HepG2 (cell line): ENCODE results near the gene UCK2. TPM values are rescaled to one million over a fixed set of nuclear protein-coding genes. Genes with fewer than 3 reads are reported as not detected.

Source experiments
- BHLHE40 ChIP-seq: IDR thresholded peaks from 2 replicates; pipeline ENCODE4 v1.6.1; 2011; ENCODE audit warnings: low read length, improper control_type of control experiment
- CREB1 ChIP-seq, 2 experiments: fragments of 450-650 bp in 1 of 2; IDR thresholded peaks; 2 replicates each; pipeline ENCODE4 v1.6.1; 2016 to 2017; ENCODE audit warnings: control low read depth in 1 of 2, mild to moderate bottlenecking in 1 of 2, missing compliant biosample characterization in 1 of 2, missing genetic modification characterization in 1 of 2
- FOXO1 ChIP-seq: sonication (generic); formaldehyde crosslinking; IDR thresholded peaks from 2 replicates; pipeline ENCODE4 v1.4.0; 2020; ENCODE audit warnings: missing genetic modification reagents
- HDAC6 ChIP-seq: fragments of 200-600 bp; sonication (generic); IDR thresholded peaks from 2 replicates; pipeline ENCODE4 v1.7.0; 2017; ENCODE audit warnings: mild to moderate bottlenecking, antibody characterized with exemption, low read length, low read depth
- JDP2 ChIP-seq: sonication (generic); formaldehyde crosslinking; IDR thresholded peaks from 2 replicates; pipeline ENCODE4 v1.8.1; 2022; ENCODE audit warnings: missing genetic modification reagents, borderline replicate concordance
- MED1 ChIP-seq: sonication (generic); formaldehyde crosslinking; IDR thresholded peaks from 2 replicates; pipeline ENCODE4 v1.4.0; 2020; ENCODE audit warnings: missing genetic modification reagents
- MEIS2 ChIP-seq: sonication (generic); formaldehyde crosslinking; IDR thresholded peaks from 2 replicates; pipeline ENCODE4 v1.9.0; 2021; ENCODE audit warnings: mild to moderate bottlenecking, missing genetic modification reagents
- NR3C1 ChIP-seq: sonication (generic); formaldehyde crosslinking; IDR thresholded peaks from 2 replicates; pipeline ENCODE4 v1.4.0; 2020; ENCODE audit warnings: missing genetic modification reagents
- POGZ ChIP-seq: sonication (generic); formaldehyde crosslinking; IDR thresholded peaks from 2 replicates; pipeline ENCODE4 v1.4.0; 2020; ENCODE audit warnings: mild to moderate bottlenecking, missing genetic modification reagents
- RBFOX2 ChIP-seq: fragments of 200-400 bp; formaldehyde crosslinking; IDR thresholded peaks from 2 replicates; pipeline ENCODE4 v1.6.1; 2017; ENCODE audit warnings: low read depth, mild to moderate bottlenecking, low read length
- SNRNP70 ChIP-seq: fragments of 200-400 bp; formaldehyde crosslinking; IDR thresholded peaks from 2 replicates; pipeline ENCODE4 v1.6.1; 2017; ENCODE audit warnings: mild to moderate bottlenecking, low read depth, low read length, moderate library complexity
- SRF ChIP-seq: IDR thresholded peaks from 2 replicates; pipeline ENCODE4 v1.6.1; 2011; ENCODE audit warnings: mild to moderate bottlenecking, low read depth, low read length, moderate library complexity
- TEAD3 ChIP-seq: optimal IDR thresholded peaks from 2 replicates; pipeline ENCODE3; 2016; ENCODE audit warnings: borderline replicate concordance
- ZFAT ChIP-seq: sonication (generic); formaldehyde crosslinking; conservative IDR thresholded peaks from 2 replicates; pipeline ENCODE4 v1.8.1; 2023; ENCODE audit warnings: missing genetic modification reagents, inconsistent platforms
- ZIK1 ChIP-seq: sonication (generic); formaldehyde crosslinking; IDR thresholded peaks from 2 replicates; pipeline ENCODE4 v1.5.0; 2020; ENCODE audit warnings: mild to moderate bottlenecking, low read depth, missing genetic modification reagents, borderline replicate concordance
- ZKSCAN5 ChIP-seq: sonication (generic); formaldehyde crosslinking; IDR thresholded peaks from 2 replicates; pipeline ENCODE4 v1.5.1; 2020; ENCODE audit warnings: mild to moderate bottlenecking, missing genetic modification reagents
- ZNF234 ChIP-seq: sonication (generic); formaldehyde crosslinking; conservative IDR thresholded peaks from 2 replicates; pipeline ENCODE4 v1.5.1; 2020; ENCODE audit warnings: mild to moderate bottlenecking, missing genetic modification reagents
- ZNF598 ChIP-seq: sonication (generic); formaldehyde crosslinking; IDR thresholded peaks from 2 replicates; pipeline ENCODE4 v1.5.1; 2020; ENCODE audit warnings: mild to moderate bottlenecking, missing genetic modification reagents, borderline replicate concordance
- ZNF749 ChIP-seq: sonication (generic); formaldehyde crosslinking; IDR thresholded peaks from 2 replicates; pipeline ENCODE4 v1.8.0; 2022; ENCODE audit warnings: mild to moderate bottlenecking, missing genetic modification reagents, moderate library complexity, borderline replicate concordance
- ZNF768 ChIP-seq: sonication (generic); formaldehyde crosslinking; IDR thresholded peaks from 2 replicates; pipeline ENCODE4 v1.4.0; 2020; ENCODE audit warnings: missing genetic modification reagents
- ZSCAN29 ChIP-seq: sonication (generic); formaldehyde crosslinking; conservative IDR thresholded peaks from 2 replicates; pipeline ENCODE4 v1.4.0; 2020; ENCODE audit warnings: mild to moderate bottlenecking, missing genetic modification reagents
- polyA plus RNA-seq, 8 experiments: library from polyadenylated mRNA; depleted of rRNA in 3 of 8; stranded (reverse) in 7 of 8; unstranded in 1 of 8; fragments of >200 nt; fragmentation: Illumina TruSeq in 4 of 8; extraction: Trizol in 4 of 8; gene quantifications; 2 replicates each; pipeline versions ENCODE4 v1.2.1 to v1.2.3, GENCODE V29; 2011 to 2016; ENCODE audit warnings: low read depth in 4 of 8, missing spikeins in 1 of 8, mixed read lengths in 1 of 8; ENCODE audit not compliant: insufficient read depth in 1 of 8
- total RNA-seq, 5 experiments: library from RNA; depleted of rRNA; stranded (reverse); fragments of >200 nt; fragmentation: Illumina TruSeq; extraction: Trizol; gene quantifications; 2 replicates each; pipeline ENCODE4 v1.2.3, GENCODE V29; 2016; ENCODE audit warnings: low read depth in 1 of 5
- TF ChIP-seq, protein P1 (sequence below): sonication (generic); formaldehyde crosslinking; IDR thresholded peaks from 2 replicates; pipeline ENCODE4 v1.4.0; 2020; ENCODE audit warnings: mild to moderate bottlenecking, missing genetic modification reagents
- TF ChIP-seq, protein P2 (sequence below): sonication (generic); formaldehyde crosslinking; IDR thresholded peaks from 2 replicates; pipeline ENCODE4 v1.4.0; 2020; ENCODE audit warnings: mild to moderate bottlenecking, missing genetic modification reagents
- TF ChIP-seq, protein P3 (sequence below): IDR thresholded peaks from 2 replicates; pipeline ENCODE4 v1.6.1; 2016; ENCODE audit warnings: missing genetic modification reagents, missing compliant biosample characterization
- TF ChIP-seq, protein P4 (sequence below): sonication (generic); formaldehyde crosslinking; IDR thresholded peaks from 2 replicates; pipeline ENCODE4 v1.8.0; 2022; ENCODE audit warnings: mild to moderate bottlenecking, missing genetic modification reagents, moderate library complexity

Gene UCK2
- total and polyA plus RNA-seq, 2 of the 13 experiments (the other 11 are each of a cell fraction or from before 2014, with no cell fraction given), result 64.3 to 78.0 TPM

DNA sequence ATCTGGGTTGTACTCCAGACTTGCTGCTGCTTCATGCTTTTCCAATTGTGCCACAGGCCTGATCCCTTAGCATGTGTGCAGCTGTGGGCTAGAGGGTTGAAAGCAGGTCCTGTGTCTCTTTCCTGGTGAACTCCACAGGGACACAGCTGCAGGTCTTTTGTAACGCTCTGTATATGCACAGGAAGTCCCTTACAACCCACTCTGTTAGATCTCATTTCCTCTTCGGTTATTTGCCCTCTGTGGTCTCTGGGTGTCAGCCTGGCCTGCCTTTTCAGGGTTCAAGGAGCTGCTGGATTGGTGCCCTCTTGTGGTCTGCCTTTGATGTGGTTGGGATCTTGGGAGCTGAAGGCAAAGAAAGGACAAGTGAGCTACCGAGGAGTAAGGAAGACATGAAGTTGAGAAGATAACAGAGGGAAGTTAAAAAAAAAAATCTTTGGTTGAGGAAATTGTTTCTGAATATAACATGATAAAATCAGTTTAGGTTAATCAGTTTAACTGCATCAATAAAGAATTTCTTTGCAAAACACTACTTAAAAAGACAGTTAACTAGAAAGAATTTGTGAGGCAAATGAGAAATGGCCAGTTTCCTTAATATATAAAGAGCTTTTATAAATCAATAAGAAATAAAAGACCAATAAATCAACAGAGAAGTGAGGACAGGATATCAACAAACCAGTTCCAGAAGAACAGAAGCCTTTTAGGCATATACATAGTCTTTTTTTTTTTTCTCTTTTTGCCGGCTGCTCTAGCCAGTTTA is 44.1 kb downstream of the UCK2 start (continued):
- TF ChIP-seq, protein P1, sequence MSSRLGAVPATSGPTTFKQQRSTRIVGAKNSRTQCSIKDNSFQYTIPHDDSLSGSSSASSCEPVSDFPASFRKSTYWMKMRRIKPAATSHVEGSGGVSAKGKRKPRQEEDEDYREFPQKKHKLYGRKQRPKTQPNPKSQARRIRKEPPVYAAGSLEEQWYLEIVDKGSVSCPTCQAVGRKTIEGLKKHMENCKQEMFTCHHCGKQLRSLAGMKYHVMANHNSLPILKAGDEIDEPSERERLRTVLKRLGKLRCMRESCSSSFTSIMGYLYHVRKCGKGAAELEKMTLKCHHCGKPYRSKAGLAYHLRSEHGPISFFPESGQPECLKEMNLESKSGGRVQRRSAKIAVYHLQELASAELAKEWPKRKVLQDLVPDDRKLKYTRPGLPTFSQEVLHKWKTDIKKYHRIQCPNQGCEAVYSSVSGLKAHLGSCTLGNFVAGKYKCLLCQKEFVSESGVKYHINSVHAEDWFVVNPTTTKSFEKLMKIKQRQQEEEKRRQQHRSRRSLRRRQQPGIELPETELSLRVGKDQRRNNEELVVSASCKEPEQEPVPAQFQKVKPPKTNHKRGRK (CRISPR knock-in tag), result no peak
- TF ChIP-seq, protein P2, sequence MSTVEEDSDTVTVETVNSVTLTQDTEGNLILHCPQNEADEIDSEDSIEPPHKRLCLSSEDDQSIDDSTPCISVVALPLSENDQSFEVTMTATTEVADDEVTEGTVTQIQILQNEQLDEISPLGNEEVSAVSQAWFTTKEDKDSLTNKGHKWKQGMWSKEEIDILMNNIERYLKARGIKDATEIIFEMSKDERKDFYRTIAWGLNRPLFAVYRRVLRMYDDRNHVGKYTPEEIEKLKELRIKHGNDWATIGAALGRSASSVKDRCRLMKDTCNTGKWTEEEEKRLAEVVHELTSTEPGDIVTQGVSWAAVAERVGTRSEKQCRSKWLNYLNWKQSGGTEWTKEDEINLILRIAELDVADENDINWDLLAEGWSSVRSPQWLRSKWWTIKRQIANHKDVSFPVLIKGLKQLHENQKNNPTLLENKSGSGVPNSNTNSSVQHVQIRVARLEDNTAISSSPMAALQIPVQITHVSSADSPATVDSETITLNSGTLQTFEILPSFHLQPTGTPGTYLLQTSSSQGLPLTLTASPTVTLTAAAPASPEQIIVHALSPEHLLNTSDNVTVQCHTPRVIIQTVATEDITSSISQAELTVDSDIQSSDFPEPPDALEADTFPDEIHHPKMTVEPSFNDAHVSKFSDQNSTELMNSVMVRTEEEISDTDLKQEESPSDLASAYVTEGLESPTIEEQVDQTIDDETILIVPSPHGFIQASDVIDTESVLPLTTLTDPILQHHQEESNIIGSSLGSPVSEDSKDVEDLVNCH (CRISPR knock-in tag), result no peak
- TF ChIP-seq ZIK1 (CRISPR knock-in tag) (no peak), RBFOX2 (no peak), ZSCAN29 (0 out of 2 replicates have a peak, but pooled peaks have one; percentile 61), JDP2 (CRISPR knock-in tag) (no peak), HDAC6 (no peak), MED1 (peak; percentile 67), TEAD3 (CRISPR knock-in tag) (peak; percentile 62), ZFAT (CRISPR knock-in tag) (no peak), ZKSCAN5 (no peak), CREB1 (IDR thresholded peaks at IDR 0.05) (no peak), CREB1 (CRISPR knock-in tag; IDR thresholded peaks at IDR 0.05) (no peak), ZNF749 (CRISPR knock-in tag) (no peak), SNRNP70 (no peak), SRF (no peak), ZNF598 (CRISPR knock-in tag) (peak; percentile 78; the same call in 1 of the 2 replicates), MEIS2 (CRISPR knock-in tag) (no peak), NR3C1 (CRISPR knock-in tag) (no peak), FOXO1 (CRISPR knock-in tag) (no peak), ZNF234 (no peak), POGZ (CRISPR knock-in tag) (peak; percentile 82), ZNF768 (CRISPR knock-in tag) (no peak), BHLHE40 (no peak)
- TF ChIP-seq, protein P3, sequence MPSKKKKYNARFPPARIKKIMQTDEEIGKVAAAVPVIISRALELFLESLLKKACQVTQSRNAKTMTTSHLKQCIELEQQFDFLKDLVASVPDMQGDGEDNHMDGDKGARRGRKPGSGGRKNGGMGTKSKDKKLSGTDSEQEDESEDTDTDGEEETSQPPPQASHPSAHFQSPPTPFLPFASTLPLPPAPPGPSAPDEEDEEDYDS (CRISPR knock-in tag), result 0 out of 2 replicates have a peak, but pooled peaks have one; percentile 53
- TF ChIP-seq, protein P4, sequence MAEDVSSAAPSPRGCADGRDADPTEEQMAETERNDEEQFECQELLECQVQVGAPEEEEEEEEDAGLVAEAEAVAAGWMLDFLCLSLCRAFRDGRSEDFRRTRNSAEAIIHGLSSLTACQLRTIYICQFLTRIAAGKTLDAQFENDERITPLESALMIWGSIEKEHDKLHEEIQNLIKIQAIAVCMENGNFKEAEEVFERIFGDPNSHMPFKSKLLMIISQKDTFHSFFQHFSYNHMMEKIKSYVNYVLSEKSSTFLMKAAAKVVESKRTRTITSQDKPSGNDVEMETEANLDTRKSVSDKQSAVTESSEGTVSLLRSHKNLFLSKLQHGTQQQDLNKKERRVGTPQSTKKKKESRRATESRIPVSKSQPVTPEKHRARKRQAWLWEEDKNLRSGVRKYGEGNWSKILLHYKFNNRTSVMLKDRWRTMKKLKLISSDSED, result no peak
